Testis (tissue), 2 donors: ENCODE results near the gene BCKDHB.

Experiments used
- CTCF ChIP-seq, 3 experiments: fragments of 450-650 bp in 2 of 3; fragments of 200-600 bp in 1 of 3; sonication (generic) in 1 of 3; IDR thresholded peaks; one replicate each; pipeline ENCODE4 v1.5.1; 2016 to 2019; ENCODE audit warnings: antibody characterized with exemption in 3 of 3, mild to moderate bottlenecking in 2 of 3, moderate library complexity in 1 of 3
- POLR2A ChIP-seq: fragments of 450-650 bp; IDR thresholded peaks from one replicate; pipeline ENCODE4 v1.6.1; 2017; ENCODE audit warnings: antibody characterized with exemption, mild to moderate bottlenecking, moderate library complexity

- TF ChIP-seq CTCF (IDR thresholded peaks at IDR 0.05), result no peak
- no peak for TF ChIP-seq POLR2A
Measured at GRCh38 chr6:80340686-80341085, 234.2 kb downstream of the BCKDHB start.
